ENCODE results near the gene RHOU. TPM values are rescaled to one million over a fixed set of nuclear protein-coding genes. Genes with fewer than 3 reads are reported as not detected.

Gene RHOU
- total and polyA plus RNA-seq, 10 of the 15 experiments (the other 5 are each of a cell fraction or from before 2014, with no cell fraction given), result not detected

- in situ Hi-C loops (cut with MboI), result no loop called here
- Histone ChIP-seq H3K4me2 (ENCODE audit: control insufficient read depth, insufficient read depth) (no peak overlapping the region), H2AFZ (ENCODE audit: control insufficient read depth, low read depth, low read length) (no peak overlapping the region), H3K27ac (ENCODE audit: control insufficient read depth, insufficient read depth) (no peak overlapping the region), H3K27me3 (replicated peaks in 1 of 2; ENCODE audit: control insufficient read depth in 2 of 2, insufficient read depth in 2 of 2, low read length in 1 of 2) (peaks cover 0 to 1% of the 10 kb centered on the region in 2 experiments; a peak in 1 of 4 replicates), H3K9me3 (replicated peaks; ENCODE audit: control insufficient read depth, insufficient read depth, low read length) (no peaks in the 10 kb centered on the region), H4K20me1 (ENCODE audit: control insufficient read depth, insufficient read depth) (no peaks in the 10 kb centered on the region), H3K36me3 (ENCODE audit: control insufficient read depth in 2 of 2, insufficient read depth in 2 of 2, low read length in 1 of 2) (no peaks in the 10 kb centered on the region), H3K4me1 (ENCODE audit: control insufficient read depth, insufficient read depth, low read length) (no peaks in the 10 kb centered on the region), H3K9ac (ENCODE audit: control insufficient read depth, insufficient read depth, low read length) (no peak overlapping the region), H3K79me2 (ENCODE audit: control insufficient read depth, insufficient read depth, low read length) (no peaks in the 10 kb centered on the region), H3K4me3 (no peak overlapping the region)
- POLR2A ChIA-PET, result no interaction called here
- RAD21 ChIA-PET (ENCODE audit: unreplicated experiment), result no interaction called here
- BruUV-seq (replicated peaks), result no TSS peak
- FAIRE-seq (no peak), ATAC-seq (no peak), DNase-seq (ENCODE audit: low read depth, low spot score) (no peak)
- SMC1A ChIA-PET (ENCODE audit: uncharacterized antibody, unreplicated experiment), result no interaction called here
- CTCF ChIA-PET, result no interaction called here
- TF ChIP-seq CTCF (IDR thresholded peaks at IDR 0.05 in 2 of 3, conservative IDR thresholded peaks at IDR 0.05 in 1 of 3; ENCODE audit: control insufficient read depth in 2 of 3, extremely low read depth in 1 of 3, insufficient read depth in 1 of 3, low read depth in 3 of 3, low read length in 3 of 3), result no peak
- no peak for TF ChIP-seq RELA (IDR thresholded peaks at IDR 0.05; ENCODE audit: borderline replicate concordance, partially characterized antibody)
- no peak for TF ChIP-seq CREM (IDR thresholded peaks at IDR 0.05; ENCODE audit: low read depth)
- TF ChIP-seq CHD2 (IDR thresholded peaks at IDR 0.05; ENCODE audit: borderline replicate concordance, low read depth, low read length), result no peak
- TF ChIP-seq RBBP5 (conservative IDR thresholded peaks at IDR 0.05), result no peak
- intact Hi-C loops (cut with micrococcal nuclease; ENCODE audit: unreplicated experiment), result no loop called here
These were observed 43.7 kb downstream of the RHOU start for GRCh38 chr1:228778961-228779360.

DNA sequence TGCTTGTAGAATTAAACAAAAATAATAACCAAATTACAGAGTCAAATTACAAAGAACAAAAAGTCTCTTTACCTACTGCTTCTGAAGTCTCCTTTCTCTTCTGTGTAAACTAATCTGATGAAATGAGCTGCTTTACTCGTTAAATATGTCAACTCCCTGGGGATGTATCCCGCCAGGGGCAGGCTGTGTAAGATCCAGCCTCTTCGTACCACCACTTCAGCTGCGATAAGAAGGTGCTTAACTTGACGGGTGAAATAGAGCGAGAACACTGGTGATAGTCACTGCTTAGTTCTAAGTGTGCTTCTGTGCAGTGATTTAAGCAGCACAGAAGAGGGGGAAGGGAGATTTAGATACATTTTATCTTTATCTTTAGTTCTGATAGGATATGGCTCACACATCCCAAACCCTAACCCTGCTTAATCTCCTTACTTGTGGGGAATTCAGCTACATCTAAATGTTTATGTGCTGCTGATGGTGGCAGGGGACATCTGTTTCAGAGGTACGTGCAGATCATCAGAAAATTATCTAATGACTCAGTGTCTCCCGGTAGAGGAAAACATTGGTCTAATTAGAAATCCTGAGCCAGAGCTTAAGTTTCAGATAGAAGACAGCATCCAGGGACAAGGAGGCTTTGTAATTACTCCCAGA is 46.0 kb downstream of the RHOU start:
- no peaks in the 10 kb centered on the region for H3K79me2 ChIP-seq (ENCODE audit: control insufficient read depth, insufficient read depth, low read length)
- in situ Hi-C loops (cut with MboI) (no loop called here), intact Hi-C loops (cut with micrococcal nuclease; ENCODE audit: unreplicated experiment) (no loop called here)
- ChIA-PET RAD21 (ENCODE audit: unreplicated experiment) (no interaction called here), POLR2A (no interaction called here), SMC1A (ENCODE audit: uncharacterized antibody, unreplicated experiment) (no interaction called here), CTCF (no interaction called here)
- no peak overlapping the region for H3K4me2 ChIP-seq (ENCODE audit: control insufficient read depth, insufficient read depth)
- FAIRE-seq, result no peak
- no peaks in the 10 kb centered on the region for H4K20me1 ChIP-seq (ENCODE audit: control insufficient read depth, insufficient read depth)
- no peak overlapping the region for H3K27ac ChIP-seq (ENCODE audit: control insufficient read depth, insufficient read depth)
- ATAC-seq, result no peak
- no peaks in the 10 kb centered on the region for H3K4me1 ChIP-seq (ENCODE audit: control insufficient read depth, insufficient read depth, low read length)
- H3K27me3 ChIP-seq (replicated peaks in 1 of 2; ENCODE audit: control insufficient read depth in 2 of 2, insufficient read depth in 2 of 2, low read length in 1 of 2), result peaks cover 0 to 1% of the 10 kb centered on the region in 2 experiments; a peak in 1 of 4 replicates
- BruUV-seq (replicated peaks), result no TSS peak
- H3K9ac ChIP-seq (ENCODE audit: control insufficient read depth, insufficient read depth, low read length), result no peak overlapping the region
- H2AFZ ChIP-seq (ENCODE audit: control insufficient read depth, low read depth, low read length), result no peak overlapping the region
- no peak overlapping the region for H3K4me3 ChIP-seq
- no peaks in the 10 kb centered on the region for H3K36me3 ChIP-seq (ENCODE audit: control insufficient read depth in 2 of 2, insufficient read depth in 2 of 2, low read length in 1 of 2)
- DNase-seq (ENCODE audit: low read depth, low spot score), result no peak
- no peaks in the 10 kb centered on the region for H3K9me3 ChIP-seq (replicated peaks; ENCODE audit: control insufficient read depth, insufficient read depth, low read length)
- 36% methylated on average over 8 of the region's 8 CpGs for WGBS (ENCODE audit: insufficient coverage, insufficient replicate concordance, low lambda C conversion rate, missing lambda C conversion rate)
- TF ChIP-seq ESRRA (IDR thresholded peaks at IDR 0.05; ENCODE audit: low read length) (no peak), RB1 (IDR thresholded peaks at IDR 0.05; ENCODE audit: borderline replicate concordance) (no peak), PKNOX1 (IDR thresholded peaks at IDR 0.05) (no peak), CREM (IDR thresholded peaks at IDR 0.05; ENCODE audit: low read depth) (no peak), CHD1 (IDR thresholded peaks at IDR 0.05; ENCODE audit: low read depth, low read length) (no peak), CBFB (IDR thresholded peaks at IDR 0.05; ENCODE audit: low read depth) (no peak), BMI1 (IDR thresholded peaks at IDR 0.05; ENCODE audit: borderline replicate concordance) (no peak), ZSCAN29 (IDR thresholded peaks at IDR 0.05) (no peak), GABPA (IDR thresholded peaks at IDR 0.05; ENCODE audit: low read depth) (no peak), GATAD2B (conservative IDR thresholded peaks at IDR 0.05; ENCODE audit: low read depth) (no peak), SMAD5 (IDR thresholded peaks at IDR 0.05; ENCODE audit: low read depth) (no peak)
- TF ChIP-seq, protein P1, sequence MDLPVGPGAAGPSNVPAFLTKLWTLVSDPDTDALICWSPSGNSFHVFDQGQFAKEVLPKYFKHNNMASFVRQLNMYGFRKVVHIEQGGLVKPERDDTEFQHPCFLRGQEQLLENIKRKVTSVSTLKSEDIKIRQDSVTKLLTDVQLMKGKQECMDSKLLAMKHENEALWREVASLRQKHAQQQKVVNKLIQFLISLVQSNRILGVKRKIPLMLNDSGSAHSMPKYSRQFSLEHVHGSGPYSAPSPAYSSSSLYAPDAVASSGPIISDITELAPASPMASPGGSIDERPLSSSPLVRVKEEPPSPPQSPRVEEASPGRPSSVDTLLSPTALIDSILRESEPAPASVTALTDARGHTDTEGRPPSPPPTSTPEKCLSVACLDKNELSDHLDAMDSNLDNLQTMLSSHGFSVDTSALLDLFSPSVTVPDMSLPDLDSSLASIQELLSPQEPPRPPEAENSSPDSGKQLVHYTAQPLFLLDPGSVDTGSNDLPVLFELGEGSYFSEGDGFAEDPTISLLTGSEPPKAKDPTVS (IDR thresholded peaks at IDR 0.05; ENCODE audit: low read depth, low read length), result no peak

All from GM12878 (cell line).